AG09319 (cell line): ENCODE data around the gene ELN.

Experiments used
- DNase-seq: peaks from one replicate; pipeline ENCODE4 v3.0.0-alpha.2; 2010; ENCODE audit warnings: low read depth; ENCODE audit errors: extremely low read depth
- TF ChIP-seq, protein P1 (sequence below): IDR thresholded peaks from 2 replicates; pipeline ENCODE4 v1.5.1; 2011; ENCODE audit warnings: low read depth, mild to moderate bottlenecking, inconsistent platforms, low read length, moderate library complexity

The ELN gene

GRCh38 chr7:74101061-74101681 is 73.2 kb downstream of the ELN start:
- TF ChIP-seq, protein P1, sequence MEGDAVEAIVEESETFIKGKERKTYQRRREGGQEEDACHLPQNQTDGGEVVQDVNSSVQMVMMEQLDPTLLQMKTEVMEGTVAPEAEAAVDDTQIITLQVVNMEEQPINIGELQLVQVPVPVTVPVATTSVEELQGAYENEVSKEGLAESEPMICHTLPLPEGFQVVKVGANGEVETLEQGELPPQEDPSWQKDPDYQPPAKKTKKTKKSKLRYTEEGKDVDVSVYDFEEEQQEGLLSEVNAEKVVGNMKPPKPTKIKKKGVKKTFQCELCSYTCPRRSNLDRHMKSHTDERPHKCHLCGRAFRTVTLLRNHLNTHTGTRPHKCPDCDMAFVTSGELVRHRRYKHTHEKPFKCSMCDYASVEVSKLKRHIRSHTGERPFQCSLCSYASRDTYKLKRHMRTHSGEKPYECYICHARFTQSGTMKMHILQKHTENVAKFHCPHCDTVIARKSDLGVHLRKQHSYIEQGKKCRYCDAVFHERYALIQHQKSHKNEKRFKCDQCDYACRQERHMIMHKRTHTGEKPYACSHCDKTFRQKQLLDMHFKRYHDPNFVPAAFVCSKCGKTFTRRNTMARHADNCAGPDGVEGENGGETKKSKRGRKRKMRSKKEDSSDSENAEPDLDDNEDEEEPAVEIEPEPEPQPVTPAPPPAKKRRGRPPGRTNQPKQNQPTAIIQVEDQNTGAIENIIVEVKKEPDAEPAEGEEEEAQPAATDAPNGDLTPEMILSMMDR = no peak
- no peak for DNase-seq

- DNase-seq = no peak
- TF ChIP-seq, protein P1 = no peak
These were observed 75.3 kb downstream of the ELN start for GRCh38 chr7:74103219-74103772.

GRCh38 chr7:74104702-74105101 is 76.7 kb downstream of the ELN start:
- no peak for DNase-seq
- TF ChIP-seq, protein P1 = no peak

- TF ChIP-seq, protein P1 = no peak
- no peak for DNase-seq
These were observed 78.0 kb downstream of the ELN start for GRCh38 chr7:74105992-74106391.

DNA sequence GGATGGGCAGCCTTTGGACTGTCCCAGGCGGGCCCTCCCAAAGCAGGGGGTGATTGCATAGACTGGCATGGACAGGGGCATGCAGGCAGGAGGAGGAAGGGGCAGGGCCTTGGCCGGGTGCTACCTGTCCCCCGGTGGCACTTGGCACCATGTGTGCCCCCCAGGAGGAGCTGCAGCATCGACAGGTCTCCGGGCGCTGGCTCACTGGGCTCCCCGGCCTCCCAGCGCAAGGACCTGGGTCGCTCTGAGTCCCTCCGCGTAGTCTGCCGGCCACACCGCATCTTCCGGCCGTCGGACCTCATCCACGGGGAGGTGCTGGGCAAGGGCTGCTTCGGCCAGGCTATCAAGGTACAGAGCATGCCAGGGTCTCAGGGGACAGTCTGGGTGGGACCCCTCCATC is 78.9 kb downstream of the ELN start:
- no peak for DNase-seq
- TF ChIP-seq, protein P1 = no peak

DNA sequence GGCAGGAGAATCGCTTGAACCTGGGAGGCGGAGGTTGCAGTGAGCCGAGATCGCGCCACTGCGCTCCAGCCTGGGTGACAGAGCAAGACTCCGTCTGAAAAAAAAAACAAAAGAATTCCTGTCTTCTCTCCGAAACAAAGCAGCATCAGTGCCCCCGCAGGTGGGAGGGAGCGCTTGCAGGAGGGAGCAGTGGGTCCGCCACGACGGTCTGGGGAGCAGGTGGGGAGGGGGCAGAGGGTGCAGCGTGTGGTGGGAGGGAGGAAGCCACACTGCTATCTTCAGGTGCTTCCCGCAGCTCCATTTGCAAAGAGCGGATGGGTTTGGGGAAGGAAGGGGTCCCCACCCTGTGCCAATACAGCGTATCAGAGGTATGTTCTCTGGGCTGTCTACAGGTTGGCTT is 87.4 kb downstream of the ELN start:
- no peak for DNase-seq
- TF ChIP-seq, protein P1 = no peak

- TF ChIP-seq, protein P1 = no peak
- no peak for DNase-seq
These were observed 88.4 kb downstream of the ELN start for GRCh38 chr7:74116356-74116755.
